Measurements from ENCODE around the gene KDM2A.
"Not testable (repeated sequence)": the region's sequence is repeated elsewhere in the genome, so short reads cannot be mapped to it uniquely, and the experiment has no call there.

The KDM2A gene

GRCh38 chr11:67174311-67174710, 55.2 kb downstream of the KDM2A start:
- no peak for DNase-seq

DNA sequence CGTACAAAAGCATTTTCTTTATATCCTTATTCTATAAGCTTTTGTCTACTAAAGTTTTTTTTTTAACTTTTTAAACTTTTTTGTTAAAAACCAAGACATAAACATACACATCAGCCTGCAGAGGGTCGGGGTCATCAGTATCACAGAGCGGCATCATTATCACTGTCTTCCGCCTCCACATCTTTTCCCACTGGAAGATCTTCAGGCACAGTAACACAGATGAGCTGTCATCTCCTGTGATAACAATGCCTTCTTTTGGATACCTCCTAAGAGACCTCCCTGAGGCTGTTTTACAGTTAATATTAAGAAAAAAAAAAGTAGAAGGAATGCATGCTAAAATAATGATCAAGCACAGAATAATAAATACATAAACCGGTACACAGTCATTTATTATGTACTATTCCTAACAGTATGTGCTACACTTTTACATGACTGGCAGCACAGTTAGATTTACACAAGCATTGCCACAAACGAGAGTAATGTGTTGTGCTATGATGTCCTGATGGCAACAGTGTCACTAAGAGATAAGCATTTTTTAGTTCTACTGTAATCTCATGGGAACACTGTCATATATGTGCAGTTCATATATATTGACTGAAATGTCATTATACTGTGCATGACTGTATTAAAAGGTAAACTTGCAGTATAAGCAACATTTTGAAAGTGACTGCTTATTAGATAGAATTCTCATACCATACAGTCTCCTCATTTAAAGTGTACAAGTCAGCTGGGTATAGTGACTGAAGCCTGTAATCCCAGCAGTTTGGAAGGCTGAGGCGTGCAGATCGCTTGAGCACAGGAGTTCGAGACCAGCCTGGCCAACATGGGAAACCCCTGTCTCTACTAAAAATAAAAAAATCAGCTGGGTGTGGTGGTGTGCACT, 58.6 kb downstream of the KDM2A start:
- DNase-seq = no peak

GRCh38 chr11:67178421-67178820, 59.4 kb downstream of the KDM2A start:
- DNase-seq = no peak

DNA sequence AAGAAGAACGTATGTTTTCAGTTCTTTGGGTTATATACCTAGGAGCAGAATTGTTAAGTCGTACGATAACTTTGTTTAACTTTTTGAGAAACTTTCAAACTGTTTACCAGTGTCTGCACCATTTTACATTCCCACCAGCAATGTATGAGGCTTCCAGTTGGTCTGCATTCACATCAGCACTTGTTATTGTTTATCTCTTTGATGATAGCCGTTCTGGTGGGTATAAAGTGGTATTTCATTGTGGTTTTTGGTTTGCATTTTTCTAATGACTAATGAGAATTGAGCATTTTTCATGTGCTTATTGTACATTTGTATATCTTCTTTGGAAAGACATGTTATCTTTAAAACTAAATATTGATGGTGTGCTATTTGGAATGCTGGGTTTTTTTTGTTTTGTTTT, 59.8 kb downstream of the KDM2A start:
- no peak for DNase-seq

DNA sequence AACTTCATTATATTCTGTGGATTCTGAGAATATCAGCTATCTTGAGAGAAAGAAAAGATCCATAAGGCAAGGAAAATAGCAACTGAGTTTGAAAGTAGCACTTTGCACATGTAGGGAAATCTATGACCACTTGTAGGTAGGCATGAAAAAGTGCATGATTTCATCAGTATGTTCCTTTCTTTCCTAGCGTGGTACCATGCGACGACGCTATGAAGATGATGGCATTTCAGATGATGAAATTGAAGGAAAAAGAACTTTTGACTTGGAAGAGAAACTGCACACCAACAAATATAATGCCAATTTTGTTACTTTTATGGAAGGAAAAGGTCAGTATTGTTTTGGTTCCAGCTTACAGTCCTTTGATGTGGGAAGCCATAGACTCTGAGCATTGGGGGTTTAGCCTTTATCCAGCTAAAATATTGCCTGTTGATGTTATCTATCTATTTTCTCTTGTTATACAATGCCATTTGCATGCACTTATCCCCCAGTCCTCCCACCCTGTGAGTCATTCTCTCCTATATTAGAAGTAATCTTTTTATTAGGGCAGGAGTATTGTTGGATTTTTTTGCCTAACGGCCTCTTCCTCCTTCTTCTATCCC, 60.9 kb downstream of the KDM2A start:
- DNase-seq = no peak

GRCh38 chr11:67194096-67194495, 75.0 kb downstream of the KDM2A start:
- DNase-seq = no peak

DNA sequence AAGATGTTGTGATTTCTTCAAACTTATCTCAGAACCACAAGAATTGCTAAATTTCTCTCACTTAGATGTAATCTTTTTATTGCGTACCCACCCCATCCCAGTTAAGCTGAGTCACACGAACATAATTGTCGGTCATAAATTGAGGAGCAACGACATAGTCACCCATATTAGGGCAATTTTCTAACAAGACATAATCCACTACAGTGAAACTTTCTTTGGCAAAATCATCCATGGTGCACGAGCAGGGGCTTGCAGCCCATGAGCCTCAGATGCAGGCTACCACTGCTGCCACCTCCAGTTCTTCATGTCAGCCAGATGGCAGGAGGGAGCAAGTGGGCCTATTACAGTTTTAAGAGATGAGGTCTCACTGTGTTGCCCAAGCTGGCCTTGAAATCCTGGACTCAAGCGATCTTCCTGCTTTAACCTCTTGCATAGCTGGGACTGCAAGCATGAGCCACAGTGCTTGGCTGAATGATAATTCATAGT, 77.0 kb downstream of the KDM2A start:
- DNase-seq = no peak

- DNase-seq = no peak
These were observed 78.5 kb downstream of the KDM2A start for GRCh38 chr11:67197606-67198005.

- not testable (repeated sequence) for DNase-seq
These were observed 79.7 kb downstream of the KDM2A start for GRCh38 chr11:67198781-67199180.

GRCh38 chr11:67199751-67200150, 80.7 kb downstream of the KDM2A start:
- DNase-seq = no peak

- DNase-seq = no peak
These were observed 83.0 kb downstream of the KDM2A start for GRCh38 chr11:67202028-67202427.

DNA sequence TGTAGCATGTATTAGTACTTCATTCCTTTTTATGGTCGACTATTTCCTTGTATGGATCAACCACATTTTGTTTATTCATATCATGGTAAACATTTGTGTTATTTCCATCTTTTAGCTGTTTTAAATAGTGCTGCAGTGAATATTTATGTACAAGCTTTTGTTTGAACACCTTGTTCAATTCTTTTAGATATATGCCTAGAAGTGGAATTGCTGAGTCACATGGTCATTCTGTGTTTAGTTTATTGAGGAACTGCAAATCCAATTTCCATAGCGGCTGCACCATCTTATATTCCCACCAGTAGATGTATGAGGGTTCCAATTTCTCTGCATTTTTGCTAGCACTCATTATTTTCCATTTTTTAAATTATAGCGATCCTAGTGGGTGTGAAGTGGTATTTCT, 85.8 kb downstream of the KDM2A start:
- DNase-seq = no peak

GRCh38 chr11:67209222-67209621, 90.2 kb downstream of the KDM2A start:
- DNase-seq = not testable (repeated sequence)

- DNase-seq = no peak
These were observed 92.8 kb downstream of the KDM2A start for GRCh38 chr11:67211656-67212436.

- DNase-seq = no peak
These were observed 94.1 kb downstream of the KDM2A start for GRCh38 chr11:67213178-67213621.

DNA sequence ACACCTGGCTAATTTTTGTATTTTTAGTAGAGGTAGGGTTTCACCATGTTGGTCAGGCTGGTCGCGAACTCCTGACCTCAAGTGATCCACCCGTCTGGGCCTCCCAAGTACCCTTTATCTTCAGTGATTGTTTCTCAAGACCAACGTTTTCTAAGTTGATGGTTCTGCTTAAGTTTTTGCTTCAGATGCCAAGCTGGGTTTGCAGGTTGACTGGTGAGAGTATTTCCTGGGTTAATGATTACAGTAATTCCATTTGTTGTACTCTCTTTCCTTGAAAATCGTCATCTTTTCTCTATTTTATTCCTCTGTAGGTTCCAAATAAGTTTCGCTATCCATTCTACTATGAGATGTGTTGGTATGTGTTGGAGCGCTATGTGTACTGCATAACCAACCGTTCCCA, 108.7 kb downstream of the KDM2A start:
- no peak for DNase-seq

- no peak for DNase-seq
These were observed 111.3 kb downstream of the KDM2A start for GRCh38 chr11:67230406-67230805.

DNA sequence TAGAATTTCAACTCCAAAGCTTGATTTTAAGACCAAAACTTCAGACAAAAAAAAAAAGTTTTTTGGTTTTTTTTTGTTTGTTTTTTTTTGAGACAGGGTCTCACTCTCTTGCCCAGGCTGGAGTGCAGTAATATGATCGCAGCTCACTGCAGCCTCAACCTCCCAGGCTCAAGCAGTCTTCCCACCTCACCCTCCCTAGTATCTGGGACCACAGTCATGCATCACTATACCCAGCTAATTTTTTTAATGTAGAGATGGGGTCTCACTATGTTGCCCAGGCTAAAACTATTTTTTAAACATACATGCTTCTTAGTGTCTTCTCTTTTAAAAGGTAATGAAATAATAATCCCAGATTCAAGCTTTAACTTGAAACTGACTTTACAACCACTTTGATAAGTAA, 111.8 kb downstream of the KDM2A start:
- DNase-seq = no peak

DNA sequence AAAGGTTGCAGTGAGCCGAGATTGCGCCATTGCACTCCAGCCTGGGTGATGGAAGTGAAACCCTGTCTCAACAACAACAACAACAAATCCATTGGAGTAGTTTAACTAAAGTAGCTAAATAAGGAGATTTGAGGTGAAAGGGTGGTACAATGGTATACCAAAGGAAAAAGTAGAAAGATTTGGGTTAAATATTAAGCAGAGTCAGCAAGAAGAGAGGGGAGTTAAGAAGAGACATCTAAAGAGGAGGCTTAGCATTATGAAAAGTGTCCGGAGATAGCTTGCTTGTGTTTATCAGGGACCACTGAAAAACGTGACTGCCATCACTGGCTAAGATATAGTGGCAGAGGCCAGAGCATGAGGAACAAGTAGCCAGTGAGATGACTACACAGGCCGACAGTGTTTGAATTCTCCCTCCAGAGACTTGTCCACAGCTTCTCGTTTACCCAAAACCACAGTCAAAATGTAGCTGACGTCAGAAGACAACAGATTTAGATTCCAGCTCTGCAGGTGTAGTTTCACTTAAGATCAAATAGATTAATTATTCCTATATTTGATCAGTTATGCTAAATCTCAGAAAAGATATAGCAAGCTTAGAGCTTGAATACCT, 114.6 kb downstream of the KDM2A start:
- no peak for DNase-seq

- DNase-seq = not testable (repeated sequence)
These were observed 115.5 kb downstream of the KDM2A start for GRCh38 chr11:67234571-67234970.

DNA sequence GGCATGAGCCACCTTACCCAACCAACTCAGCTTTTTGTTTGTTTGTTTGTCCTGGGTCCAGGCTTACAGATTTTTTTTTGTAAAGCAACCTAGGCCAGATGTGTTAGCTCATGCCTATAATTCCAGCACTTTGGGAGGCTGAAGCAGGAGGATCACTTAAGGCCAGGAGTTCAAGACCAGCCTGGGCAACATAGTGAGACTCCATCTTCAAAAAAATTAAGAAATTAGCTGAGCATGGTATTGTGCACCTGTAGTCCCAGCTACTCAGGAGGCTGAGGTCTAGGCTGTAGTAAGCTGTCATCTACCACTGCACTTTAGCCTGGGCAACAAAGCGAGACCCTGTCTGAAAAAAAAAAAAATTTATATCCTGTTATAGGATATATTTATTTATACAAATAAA, 118.5 kb downstream of the KDM2A start:
- DNase-seq = no peak

DNA sequence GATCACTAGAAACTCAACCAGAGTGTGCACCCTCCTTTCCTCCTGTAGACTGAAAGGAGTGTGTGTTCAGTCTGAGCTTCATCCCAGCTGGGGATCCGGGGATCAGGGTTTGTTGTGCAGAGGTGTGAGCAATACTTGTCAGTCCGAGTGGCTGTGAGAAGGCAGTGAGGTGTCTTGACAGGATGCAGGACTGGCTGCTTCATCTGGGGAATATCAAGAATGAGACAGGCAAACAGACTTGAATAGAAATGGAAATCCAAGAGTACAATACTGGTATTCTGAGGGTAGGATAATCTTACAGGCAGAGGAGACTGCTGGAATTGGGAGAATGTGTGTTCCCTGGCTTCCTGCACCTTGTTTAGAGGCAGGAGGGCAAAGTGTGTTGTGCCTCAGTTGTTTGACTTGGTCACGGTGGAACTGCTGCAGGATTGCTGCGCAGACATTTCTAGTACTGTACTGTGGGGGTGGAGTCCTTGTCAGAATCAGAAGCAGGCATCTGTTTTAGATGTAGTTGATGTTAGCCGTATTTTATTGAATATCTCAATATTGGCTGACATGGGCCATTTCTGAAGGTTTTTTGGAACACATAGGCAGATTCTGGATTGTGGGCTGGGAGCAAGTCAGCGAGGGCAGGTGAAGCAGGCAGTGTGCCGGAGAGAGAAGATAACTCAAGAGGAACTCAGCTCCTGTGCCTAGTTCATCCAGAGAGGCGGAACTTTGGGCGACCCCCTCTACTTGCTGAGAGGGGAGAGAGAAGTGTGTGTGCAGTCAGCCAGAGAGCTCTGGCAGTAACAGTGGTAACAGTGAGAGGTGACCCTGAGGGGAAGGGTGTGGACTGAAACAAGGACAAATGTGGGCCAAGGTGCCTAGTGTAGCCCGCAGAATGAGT, 120.1 kb downstream of the KDM2A start:
- DNase-seq = no peak
